H1 (cell line): ENCODE data around the gene SAFB2. TPM values are rescaled to one million over a fixed set of nuclear protein-coding genes. Genes with fewer than 3 reads are reported as not detected.

Experiments used
- CTCF ChIA-PET: fragments of 300-600 bp; sonication (Branson Sonifier 250); formaldehyde crosslinking; loops from one replicate; lab custom pipeline; 2021; ENCODE audit not compliant: partially characterized antibody; lab: Charles Lee
- POLR2A ChIA-PET: fragments of 300-600 bp; sonication (Branson Sonifier 250); formaldehyde crosslinking; loops from one replicate; lab custom pipeline; 2021; ENCODE audit warnings: inconsistent platforms; ENCODE audit not compliant: partially characterized antibody; lab: Charles Lee
- DNase-seq, 2 experiments: peaks; one replicate each; pipeline versions ENCODE4 v3.0.0 to v3.0.0-alpha.2; 2010 to 2022; ENCODE audit warnings: low spot score in 2 of 2, low read depth in 1 of 2, mixed read lengths in 1 of 2
- FAIRE-seq: peaks from 2 replicates; lab custom pipeline; 2011; peaks lifted over from hg19 to GRCh38; lab: Jason Lieb, UNC
- H2AFZ ChIP-seq: 2 replicates; pipeline ENCODE4 v1.8.1; 2012; ENCODE audit warnings: low read length, inconsistent platforms
- H2AK5ac ChIP-seq: 2 replicates; pipeline ENCODE4 v1.6.1; 2013; ENCODE audit warnings: low read depth, low read length
- H2BK120ac ChIP-seq: replicated peaks from 2 replicates; pipeline ENCODE3; 2013; ENCODE audit warnings: low read depth, low read length, inconsistent platforms
- H2BK12ac ChIP-seq: 2 replicates; pipeline ENCODE4 v1.6.1; 2013; ENCODE audit warnings: low read depth, low read length
- H2BK15ac ChIP-seq: 2 replicates; pipeline ENCODE4 v1.6.1; 2013; ENCODE audit warnings: low read length
- H2BK20ac ChIP-seq: 2 replicates; pipeline ENCODE4 v1.6.1; 2013; ENCODE audit warnings: low read length
- H2BK5ac ChIP-seq: 2 replicates; pipeline ENCODE4 v1.6.1; 2013; ENCODE audit warnings: low read depth, low read length
- H3K14ac ChIP-seq: 2 replicates; pipeline ENCODE4 v1.6.1; 2013; ENCODE audit warnings: inconsistent platforms; ENCODE audit not compliant: insufficient read length
- H3K18ac ChIP-seq: 2 replicates; pipeline ENCODE4 v1.6.1; 2013; ENCODE audit warnings: low read length; ENCODE audit errors: extremely low read depth
- H3K23ac ChIP-seq: 2 replicates; pipeline ENCODE4 v1.6.1; 2013; ENCODE audit warnings: inconsistent platforms; ENCODE audit not compliant: insufficient read length
- H3K23me2 ChIP-seq: 2 replicates; pipeline ENCODE4 v1.6.1; 2013; ENCODE audit warnings: low read depth, low read length
- H3K27ac ChIP-seq: 2 replicates; pipeline ENCODE4 v1.6.1; 2011; ENCODE audit warnings: low read depth, low read length, inconsistent platforms
- H3K27me3 ChIP-seq, 4 experiments: replicated peaks in 1 of 4; 1 replicate in 1 of 4; 2 replicates in 3 of 4; pipeline versions ENCODE4 v1.6.1 to v1.8.1; 2011 to 2013; ENCODE audit warnings: low read length in 3 of 4, mild to moderate bottlenecking in 3 of 4, inconsistent platforms in 2 of 4, mixed read lengths in 2 of 4, moderate library complexity in 1 of 4; ENCODE audit not compliant: control insufficient read depth in 3 of 4, insufficient read depth in 3 of 4; ENCODE audit errors: extremely low read depth in 1 of 4
- H3K36me3 ChIP-seq, 4 experiments: 2 replicates each; pipeline versions ENCODE4 v1.6.1 to v1.8.1; 2011 to 2013; ENCODE audit warnings: mild to moderate bottlenecking in 4 of 4, low read length in 3 of 4, moderate library complexity in 2 of 4, control low read depth in 1 of 4, inconsistent platforms in 1 of 4; ENCODE audit not compliant: insufficient read depth in 4 of 4, control insufficient read depth in 2 of 4
- H3K4ac ChIP-seq: replicated peaks from 2 replicates; pipeline ENCODE3; 2013; ENCODE audit warnings: low read length, low read depth, mixed read lengths, inconsistent platforms; ENCODE audit not compliant: insufficient read length
- H3K4me1 ChIP-seq, 4 experiments: replicated peaks in 1 of 4; 1 replicate in 1 of 4; 2 replicates in 3 of 4; pipeline versions ENCODE4 v1.6.1 to v1.8.1; 2011 to 2013; ENCODE audit warnings: low read length in 3 of 4, inconsistent platforms in 2 of 4, mixed read lengths in 1 of 4; ENCODE audit not compliant: insufficient read depth in 4 of 4, control insufficient read depth in 3 of 4
- H3K4me2 ChIP-seq, 2 experiments: 2 replicates each; pipeline versions ENCODE4 v1.6.1 to v1.8.1; 2011 to 2013; ENCODE audit warnings: low read depth in 2 of 2, low read length in 2 of 2, control low read depth in 1 of 2, inconsistent platforms in 1 of 2, mild to moderate bottlenecking in 1 of 2; ENCODE audit not compliant: insufficient read depth in 1 of 2
- H3K4me3 ChIP-seq, 4 experiments: fragments of 200-600, 300-600 bp in 1 of 4; sonication (generic), shearing (Covaris generic), sonication (Bioruptor Twin) in 1 of 4; 2 replicates each; pipeline versions ENCODE4 v1.5.1 to v1.8.1; 2011 to 2016; ENCODE audit warnings: low read length in 4 of 4, low read depth in 3 of 4, control low read depth in 2 of 4, inconsistent platforms in 2 of 4, mild to moderate bottlenecking in 2 of 4, mixed read lengths in 1 of 4, moderate library complexity in 1 of 4; ENCODE audit not compliant: insufficient read depth in 2 of 4; ENCODE audit errors: extremely low read depth in 1 of 4
- H3K56ac ChIP-seq: replicated peaks from 2 replicates; pipeline ENCODE3; 2013; ENCODE audit warnings: low read depth, mild to moderate bottlenecking, mixed read lengths, low read length, inconsistent platforms; ENCODE audit not compliant: insufficient read length
- H3K79me1 ChIP-seq: 2 replicates; pipeline ENCODE4 v1.6.1; 2013; ENCODE audit warnings: low read depth, low read length, control low read depth
- H3K79me2 ChIP-seq, 2 experiments: 2 replicates each; pipeline versions ENCODE4 v1.6.1 to v1.8.1; 2012 to 2013; ENCODE audit warnings: low read length in 2 of 2, mild to moderate bottlenecking in 2 of 2, inconsistent platforms in 1 of 2; ENCODE audit not compliant: insufficient read depth in 2 of 2, control insufficient read depth in 1 of 2
- H3K9ac ChIP-seq, 4 experiments: replicated peaks in 1 of 4; 1 replicate in 1 of 4; 2 replicates in 3 of 4; pipeline versions ENCODE4 v1.6.1 to v1.8.1; 2011 to 2013; ENCODE audit warnings: low read depth in 3 of 4, low read length in 3 of 4, control low read depth in 2 of 4, mild to moderate bottlenecking in 2 of 4, moderate library complexity in 2 of 4, inconsistent platforms in 1 of 4; ENCODE audit errors: extremely low read depth in 1 of 4
- H3K9me3 ChIP-seq, 2 experiments: 2 replicates each; pipeline versions ENCODE4 v1.6.1 to v1.8.1; 2012 to 2013; ENCODE audit warnings: mild to moderate bottlenecking in 2 of 2, moderate library complexity in 2 of 2, control low read depth in 1 of 2, inconsistent platforms in 1 of 2, low read depth in 1 of 2, low read length in 1 of 2, mixed read lengths in 1 of 2; ENCODE audit not compliant: insufficient read depth in 2 of 2
- H4K20me1 ChIP-seq, 2 experiments: replicated peaks in 1 of 2; 2 replicates each; pipeline versions ENCODE3 to v1.8.1; 2011 to 2013; ENCODE audit warnings: inconsistent platforms in 2 of 2, low read length in 2 of 2, mild to moderate bottlenecking in 1 of 2; ENCODE audit not compliant: insufficient read depth in 2 of 2, control insufficient read depth in 1 of 2
- H4K5ac ChIP-seq: 2 replicates; pipeline ENCODE4 v1.6.1; 2013; ENCODE audit warnings: low read length, low read depth, mixed read lengths, inconsistent platforms; ENCODE audit not compliant: insufficient read length
- H4K8ac ChIP-seq: 2 replicates; pipeline ENCODE4 v1.8.0; 2013; ENCODE audit warnings: mild to moderate bottlenecking, moderate library complexity, low read length, inconsistent platforms; ENCODE audit not compliant: insufficient read depth; ENCODE audit errors: extremely low read depth
- H4K91ac ChIP-seq: replicated peaks from 2 replicates; pipeline ENCODE3; 2013; ENCODE audit warnings: low read length, mixed read lengths, inconsistent platforms; ENCODE audit not compliant: insufficient read length
- CBX8 ChIP-seq: fragments of 300-800, 300-1000 bp; sonication (generic); IDR thresholded peaks from 2 replicates; pipeline ENCODE4 v1.7.1; 2016; ENCODE audit warnings: low read depth, low read length, borderline replicate concordance
- CHD1 ChIP-seq: IDR thresholded peaks from 2 replicates; pipeline ENCODE4 v1.6.1; 2012; ENCODE audit warnings: low read depth, low read length, improper control_type of control experiment
- CTBP2 ChIP-seq: IDR thresholded peaks from 2 replicates; pipeline ENCODE4 v1.7.0; 2011; ENCODE audit warnings: borderline replicate concordance, mild to moderate bottlenecking, moderate library complexity, mixed read lengths, low read length; ENCODE audit not compliant: insufficient read depth, insufficient read length
- EP300 ChIP-seq, 2 experiments: IDR thresholded peaks; 1 replicate in 1 of 2; 2 replicates in 1 of 2; pipeline ENCODE4 v1.6.1; 2011 to 2012; ENCODE audit warnings: low read depth in 2 of 2, low read length in 2 of 2, mild to moderate bottlenecking in 2 of 2, borderline replicate concordance in 1 of 2, inconsistent platforms in 1 of 2, moderate library complexity in 1 of 2
- NANOG ChIP-seq: IDR thresholded peaks from 2 replicates; pipeline ENCODE4 v1.6.1; 2011; ENCODE audit warnings: low read length, low read depth, mild to moderate bottlenecking, inconsistent platforms; ENCODE audit not compliant: insufficient read depth, poor library complexity, severe bottlenecking
- NRF1 ChIP-seq: IDR thresholded peaks from 2 replicates; pipeline ENCODE4 v1.6.1; 2011; ENCODE audit warnings: mild to moderate bottlenecking, low read depth, low read length, improper control_type of control experiment
- POLR2AphosphoS5 ChIP-seq: IDR thresholded peaks from 2 replicates; pipeline ENCODE4 v1.6.1; 2011; ENCODE audit warnings: low read depth, low read length
- RBBP5 ChIP-seq: IDR thresholded peaks from 2 replicates; pipeline ENCODE4 v1.7.1; 2012; ENCODE audit warnings: low read depth, mild to moderate bottlenecking, inconsistent platforms, low read length, moderate library complexity, borderline replicate concordance
- RXRA ChIP-seq: IDR thresholded peaks from 2 replicates; pipeline ENCODE4 v1.6.1; 2011; ENCODE audit warnings: low read depth, mild to moderate bottlenecking, low read length, moderate library complexity; ENCODE audit not compliant: insufficient read depth
- SIRT6 ChIP-seq: IDR thresholded peaks from one replicate; pipeline ENCODE4 v1.7.1; 2012; ENCODE audit warnings: low read length, inconsistent platforms
- SP2 ChIP-seq: IDR thresholded peaks from 2 replicates; pipeline ENCODE4 v1.6.1; 2012; ENCODE audit warnings: mild to moderate bottlenecking, low read length, inconsistent platforms
- SUZ12 ChIP-seq: fragments of 200-600 bp; sonication (generic); IDR thresholded peaks from 2 replicates; pipeline ENCODE4 v1.6.1; 2012; ENCODE audit warnings: mild to moderate bottlenecking, inconsistent platforms, low read length, moderate library complexity, mixed read lengths
- USF2 ChIP-seq: IDR thresholded peaks from 2 replicates; pipeline ENCODE4 v1.6.1; 2011; ENCODE audit warnings: low read length, improper control_type of control experiment
- WGBS, 2 experiments: shearing (Covaris generic) in 1 of 2; methylation state at CpG; one replicate each; pipeline versions ENCODE4 v1.1.6 to v1.1.7; 2013 to 2015; ENCODE audit warnings: low lambda C conversion rate in 2 of 2, mixed read lengths in 2 of 2, inconsistent platforms in 1 of 2, low coverage in 1 of 2, missing lambda C conversion rate in 1 of 2; ENCODE audit not compliant: insufficient replicate concordance in 2 of 2, insufficient coverage in 1 of 2, insufficient read length in 1 of 2; ENCODE audit errors: extremely low coverage in 1 of 2, missing lambda C conversion rate in 1 of 2; 5-methylcytosine and 5-hydroxymethylcytosine counted together
- polyA plus RNA-seq, 7 experiments: library from polyadenylated mRNA; depleted of rRNA in 3 of 7; stranded (reverse) in 5 of 7; unstranded in 2 of 7; fragments of >200 nt in 5 of 7; fragments of 200-250 nt in 2 of 7; gene quantifications; 1 replicate in 5 of 7; 2 replicates in 1 of 7; 4 replicates in 1 of 7; pipeline versions ENCODE4 v1.2.1 to v1.2.3, GENCODE V29; 2011 to 2013; ENCODE audit warnings: missing spikeins in 2 of 7, mixed read lengths in 2 of 7
- total RNA-seq: library from RNA; stranded (reverse); fragmentation: NEBNext Ultra II Directional; extraction: Animal tissue kit (Norgen Biotek cat#: 25700); gene quantifications from 2 replicates; pipeline ENCODE4 v1.2.1, GENCODE V29; 2021

SAFB2 gene
- total and polyA plus RNA-seq, 2 of the 8 experiments (the other 6 are each of a cell fraction or from before 2014, with no cell fraction given): 14.8 to 63.8 TPM

- Histone ChIP-seq H3K4ac (no peak overlapping the region), H3K9ac (no peak overlapping the region), H3K4me1 (peaks cover 0 to 9% (median 5%) of the 10 kb centered on the region in 4 experiments; a peak in 5 of 7 replicates), H3K18ac (no peak overlapping the region), H3K27ac (no peak overlapping the region), H3K23ac (no peak overlapping the region), H2BK120ac (no peak overlapping the region), H4K5ac (no peak overlapping the region), H2BK12ac (no peak overlapping the region), H4K8ac (no peak overlapping the region), H3K79me1 (peaks cover 3% of the 10 kb centered on the region; the same call in 1 of the 2 replicates), H2BK5ac (no peak overlapping the region), H3K23me2 (no peaks in the 10 kb centered on the region), H2AK5ac (no peak overlapping the region), H2BK15ac (no peak overlapping the region), H3K56ac (no peak overlapping the region), H3K27me3 (no peaks in the 10 kb centered on the region), H3K9me3 (no peaks in the 10 kb centered on the region), H2AFZ (no peak overlapping the region), H2BK20ac (no peak overlapping the region), H4K91ac (no peak overlapping the region), H3K14ac (no peak overlapping the region), H3K79me2 (no peaks in the 10 kb centered on the region), H3K4me3 (no peak overlapping the region), H3K4me2 (no peak overlapping the region), H3K36me3 (peaks cover 47 to 94% (median 69%) of the 10 kb centered on the region in 4 experiments), H4K20me1 (peaks cover 3 to 12% of the 10 kb centered on the region in 2 experiments)
- DNase-seq: no peak
- WGBS, 2 experiments: 78% methylated on average over 2 of the region's 2 CpGs; no CpG with 5 or more reads in 1 of the 2 experiments
- no peak for FAIRE-seq
- CTCF ChIA-PET: interaction anchor here (1.1 to 1.5 kb wide), 2 partner anchors 25 to 60 kb away, joined by 3 to 6 read pairs; partner anchors contain the start of gene RPL36
- POLR2A ChIA-PET: interaction anchor here (0.6 to 4.1 kb wide), 6 partner anchors 13 to 75 kb away, joined by 3 to 17 read pairs (median 3); no protein-coding TSS in a partner anchor
- no peak for TF ChIP-seq EP300 (IDR thresholded peaks at IDR 0.05; ENCODE audit: borderline replicate concordance in 1 of 2, low read depth in 2 of 2, low read length in 2 of 2)
- no peak for TF ChIP-seq CHD1
- TF ChIP-seq SIRT6: no peak
- no peak for TF ChIP-seq SP2
- TF ChIP-seq NRF1: no peak
- no peak for TF ChIP-seq SUZ12
- TF ChIP-seq NANOG: no peak
- no peak for TF ChIP-seq USF2
- TF ChIP-seq RXRA: no peak
- TF ChIP-seq CTBP2: no peak
- no peak for TF ChIP-seq POLR2AphosphoS5
- no peak for TF ChIP-seq RBBP5
- TF ChIP-seq CBX8: no peak
These were observed 41.9 kb upstream of the SAFB2 start for GRCh38 chr19:5664515-5664914.
